Fibroblast of skin of left biceps (primary cell): ENCODE measurements around the gene SLC27A5.
"Not testable (repeated sequence)": the region's sequence is repeated elsewhere in the genome, so short reads cannot be mapped to it uniquely, and the experiment has no call there.

ENCODE experiments used
- DNase-seq, 2 experiments: peaks; one replicate each; pipeline ENCODE4 v3.0.0-alpha.2; 2013; ENCODE audit warnings: low read depth in 2 of 2

SLC27A5 gene

GRCh38 chr19:58469241-58470013 is 42.4 kb downstream of the SLC27A5 start:
- no peak for DNase-seq

GRCh38 chr19:58468216-58468839 is 43.5 kb downstream of the SLC27A5 start:
- no peak for DNase-seq

- DNase-seq: peak; percentile 78 to 83
Measured at GRCh38 chr19:58466760-58467589, 44.8 kb downstream of the SLC27A5 start, which contains the start of gene ZNF324. Gene ZNF324, plus strand, starts transcription at chr19:58467080. Its CDS starts 2,106 bp downstream, at chr19:58469186.

- no peak for DNase-seq
Measured at GRCh38 chr19:58466089-58466759, 45.6 kb downstream of the SLC27A5 start.

- DNase-seq: no peak
Measured at GRCh38 chr19:58460039-58460438, 51.8 kb downstream of the SLC27A5 start.

- no peak for DNase-seq
Measured at GRCh38 chr19:58456111-58456510, 55.7 kb downstream of the SLC27A5 start.

GRCh38 chr19:58455306-58455705 is 56.5 kb downstream of the SLC27A5 start:
- no peak for DNase-seq

GRCh38 chr19:58453743-58454142 is 58.0 kb downstream of the SLC27A5 start:
- DNase-seq: no peak

GRCh38 chr19:58451358-58452101 is 60.3 kb downstream of the SLC27A5 start, which contains the start of gene ZNF324B:
Gene ZNF324B, plus strand, starts transcription at chr19:58451622. Its CDS starts 2,080 bp downstream, at chr19:58453702.
- peak; percentile 80 to 81 for DNase-seq

GRCh38 chr19:58450856-58451357 is 60.9 kb downstream of the SLC27A5 start:
- no peak for DNase-seq

GRCh38 chr19:58449980-58450379 is 61.8 kb downstream of the SLC27A5 start:
- not testable (repeated sequence) for DNase-seq

- not testable (repeated sequence) for DNase-seq
Measured at GRCh38 chr19:58448860-58449259, 62.9 kb downstream of the SLC27A5 start.
